ENCODE results near the gene SCTR. TPM values are rescaled to one million over a fixed set of nuclear protein-coding genes. Genes with fewer than 3 reads are reported as not detected.

The SCTR gene
- total and polyA plus RNA-seq, 2 of the 13 experiments (the other 11 are each of a cell fraction or from before 2014, with no cell fraction given) = not detected

DNA sequence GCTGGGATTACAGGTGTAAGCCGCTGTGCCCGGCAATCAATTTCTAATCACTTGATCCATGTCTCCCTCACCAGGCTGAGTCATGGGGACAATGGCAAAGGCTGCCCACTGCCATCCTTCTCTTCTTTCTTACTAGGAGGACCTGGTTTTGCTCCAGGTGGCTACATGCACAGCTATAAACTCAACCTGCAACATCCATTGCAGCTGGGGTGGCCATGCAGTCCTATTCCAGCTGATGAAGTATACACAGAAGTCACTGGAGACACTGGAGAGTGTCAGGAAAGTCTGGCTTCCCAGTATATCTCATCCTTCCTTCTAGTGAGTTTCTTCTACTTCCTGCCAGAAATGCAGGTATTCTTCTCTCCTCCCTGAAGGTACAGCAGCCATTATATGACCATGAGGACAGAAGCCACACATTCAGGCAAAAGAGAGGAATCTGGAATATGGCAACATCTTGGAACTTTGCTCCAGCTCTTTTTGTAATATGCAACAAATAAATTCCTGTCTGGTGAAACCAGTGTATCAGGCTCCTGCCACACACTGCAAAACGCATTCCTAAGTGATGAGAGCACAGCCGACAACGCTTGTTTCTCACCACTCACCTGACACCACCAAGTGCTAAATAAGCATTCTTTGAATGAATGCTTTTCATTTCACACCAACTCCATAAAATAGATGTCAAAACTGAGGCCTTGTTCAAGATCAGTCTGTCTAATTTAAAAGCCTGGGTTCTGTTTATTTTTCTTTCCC is 32.3 kb downstream of the SCTR start (continued):
- TF ChIP-seq ZNF792 (CRISPR knock-in tag; IDR thresholded peaks at IDR 0.05) = no peak
- TF ChIP-seq SIX1 (CRISPR knock-in tag; IDR thresholded peaks at IDR 0.05; ENCODE audit: borderline replicate concordance) = no peak
- TF ChIP-seq, protein P1, sequence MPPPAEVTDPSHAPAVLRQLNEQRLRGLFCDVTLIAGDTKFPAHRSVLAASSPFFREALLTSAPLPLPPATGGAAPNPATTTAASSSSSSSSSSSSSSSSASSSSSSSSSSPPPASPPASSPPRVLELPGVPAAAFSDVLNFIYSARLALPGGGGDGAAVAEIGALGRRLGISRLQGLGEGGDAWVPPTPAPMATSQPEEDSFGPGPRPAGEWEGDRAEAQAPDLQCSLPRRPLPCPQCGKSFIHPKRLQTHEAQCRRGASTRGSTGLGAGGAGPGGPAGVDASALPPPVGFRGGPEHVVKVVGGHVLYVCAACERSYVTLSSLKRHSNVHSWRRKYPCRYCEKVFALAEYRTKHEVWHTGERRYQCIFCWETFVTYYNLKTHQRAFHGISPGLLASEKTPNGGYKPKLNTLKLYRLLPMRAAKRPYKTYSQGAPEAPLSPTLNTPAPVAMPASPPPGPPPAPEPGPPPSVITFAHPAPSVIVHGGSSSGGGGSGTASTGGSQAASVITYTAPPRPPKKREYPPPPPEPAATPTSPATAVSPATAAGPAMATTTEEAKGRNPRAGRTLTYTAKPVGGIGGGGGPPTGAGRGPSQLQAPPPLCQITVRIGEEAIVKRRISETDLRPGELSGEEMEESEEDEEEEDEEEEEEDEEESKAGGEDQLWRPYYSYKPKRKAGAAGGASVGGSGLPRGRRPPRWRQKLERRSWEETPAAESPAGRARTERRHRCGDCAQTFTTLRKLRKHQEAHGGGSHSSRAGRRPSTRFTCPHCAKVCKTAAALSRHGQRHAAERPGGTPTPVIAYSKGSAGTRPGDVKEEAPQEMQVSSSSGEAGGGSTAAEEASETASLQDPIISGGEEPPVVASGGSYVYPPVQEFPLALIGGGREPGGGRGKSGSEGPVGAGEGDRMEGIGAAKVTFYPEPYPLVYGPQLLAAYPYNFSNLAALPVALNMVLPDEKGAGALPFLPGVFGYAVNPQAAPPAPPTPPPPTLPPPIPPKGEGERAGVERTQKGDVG (CRISPR knock-in tag; IDR thresholded peaks at IDR 0.05; ENCODE audit: borderline replicate concordance) = no peak
- TF ChIP-seq ZSCAN12 (CRISPR knock-in tag; IDR thresholded peaks at IDR 0.05) = no peak
- no peak for TF ChIP-seq SIN3A (IDR thresholded peaks at IDR 0.05; ENCODE audit: borderline replicate concordance, low read depth, low read length)
- TF ChIP-seq, protein P2, sequence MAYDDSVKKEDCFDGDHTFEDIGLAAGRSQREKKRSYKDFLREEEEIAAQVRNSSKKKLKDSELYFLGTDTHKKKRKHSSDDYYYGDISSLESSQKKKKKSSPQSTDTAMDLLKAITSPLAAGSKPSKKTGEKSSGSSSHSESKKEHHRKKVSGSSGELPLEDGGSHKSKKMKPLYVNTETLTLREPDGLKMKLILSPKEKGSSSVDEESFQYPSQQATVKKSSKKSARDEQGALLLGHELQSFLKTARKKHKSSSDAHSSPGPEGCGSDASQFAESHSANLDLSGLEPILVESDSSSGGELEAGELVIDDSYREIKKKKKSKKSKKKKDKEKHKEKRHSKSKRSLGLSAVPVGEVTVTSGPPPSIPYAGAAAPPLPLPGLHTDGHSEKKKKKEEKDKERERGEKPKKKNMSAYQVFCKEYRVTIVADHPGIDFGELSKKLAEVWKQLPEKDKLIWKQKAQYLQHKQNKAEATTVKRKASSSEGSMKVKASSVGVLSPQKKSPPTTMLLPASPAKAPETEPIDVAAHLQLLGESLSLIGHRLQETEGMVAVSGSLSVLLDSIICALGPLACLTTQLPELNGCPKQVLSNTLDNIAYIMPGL (CRISPR knock-in tag; IDR thresholded peaks at IDR 0.05; ENCODE audit: borderline replicate concordance in 1 of 2, low read depth in 1 of 2) = no peak
- TF ChIP-seq TCF7 (IDR thresholded peaks at IDR 0.05; ENCODE audit: low read depth) = no peak
- TF ChIP-seq, protein P3, sequence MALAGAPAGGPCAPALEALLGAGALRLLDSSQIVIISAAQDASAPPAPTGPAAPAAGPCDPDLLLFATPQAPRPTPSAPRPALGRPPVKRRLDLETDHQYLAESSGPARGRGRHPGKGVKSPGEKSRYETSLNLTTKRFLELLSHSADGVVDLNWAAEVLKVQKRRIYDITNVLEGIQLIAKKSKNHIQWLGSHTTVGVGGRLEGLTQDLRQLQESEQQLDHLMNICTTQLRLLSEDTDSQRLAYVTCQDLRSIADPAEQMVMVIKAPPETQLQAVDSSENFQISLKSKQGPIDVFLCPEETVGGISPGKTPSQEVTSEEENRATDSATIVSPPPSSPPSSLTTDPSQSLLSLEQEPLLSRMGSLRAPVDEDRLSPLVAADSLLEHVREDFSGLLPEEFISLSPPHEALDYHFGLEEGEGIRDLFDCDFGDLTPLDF (CRISPR knock-in tag; IDR thresholded peaks at IDR 0.05) = no peak
- TF ChIP-seq CAMTA2 (CRISPR knock-in tag; IDR thresholded peaks at IDR 0.05; ENCODE audit: borderline replicate concordance) = no peak
- no peak for TF ChIP-seq NRL (CRISPR knock-in tag; IDR thresholded peaks at IDR 0.05; ENCODE audit: borderline replicate concordance)
- TF ChIP-seq PHF5A (CRISPR knock-in tag; IDR thresholded peaks at IDR 0.05; ENCODE audit: low read depth, unreplicated experiment) = no peak
- no peak for TF ChIP-seq NFE2 (CRISPR knock-in tag; IDR thresholded peaks at IDR 0.05)
- TF ChIP-seq SUZ12 (IDR thresholded peaks at IDR 0.05; ENCODE audit: low read depth, low read length) = no peak
- TF ChIP-seq POLR2A (IDR thresholded peaks at IDR 0.05; ENCODE audit: insufficient read depth in 1 of 2, low read depth in 2 of 2, low read length in 2 of 2) = no peak
- TF ChIP-seq, protein P4, sequence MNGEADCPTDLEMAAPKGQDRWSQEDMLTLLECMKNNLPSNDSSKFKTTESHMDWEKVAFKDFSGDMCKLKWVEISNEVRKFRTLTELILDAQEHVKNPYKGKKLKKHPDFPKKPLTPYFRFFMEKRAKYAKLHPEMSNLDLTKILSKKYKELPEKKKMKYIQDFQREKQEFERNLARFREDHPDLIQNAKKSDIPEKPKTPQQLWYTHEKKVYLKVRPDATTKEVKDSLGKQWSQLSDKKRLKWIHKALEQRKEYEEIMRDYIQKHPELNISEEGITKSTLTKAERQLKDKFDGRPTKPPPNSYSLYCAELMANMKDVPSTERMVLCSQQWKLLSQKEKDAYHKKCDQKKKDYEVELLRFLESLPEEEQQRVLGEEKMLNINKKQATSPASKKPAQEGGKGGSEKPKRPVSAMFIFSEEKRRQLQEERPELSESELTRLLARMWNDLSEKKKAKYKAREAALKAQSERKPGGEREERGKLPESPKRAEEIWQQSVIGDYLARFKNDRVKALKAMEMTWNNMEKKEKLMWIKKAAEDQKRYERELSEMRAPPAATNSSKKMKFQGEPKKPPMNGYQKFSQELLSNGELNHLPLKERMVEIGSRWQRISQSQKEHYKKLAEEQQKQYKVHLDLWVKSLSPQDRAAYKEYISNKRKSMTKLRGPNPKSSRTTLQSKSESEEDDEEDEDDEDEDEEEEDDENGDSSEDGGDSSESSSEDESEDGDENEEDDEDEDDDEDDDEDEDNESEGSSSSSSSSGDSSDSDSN (CRISPR knock-in tag; IDR thresholded peaks at IDR 0.05) = no peak
- TF ChIP-seq NFE2L2 (IDR thresholded peaks at IDR 0.05; ENCODE audit: low read length) = no peak
- TF ChIP-seq POGZ (CRISPR knock-in tag; IDR thresholded peaks at IDR 0.05) = no peak
- no peak for TF ChIP-seq PRMT3 (CRISPR knock-in tag; IDR thresholded peaks at IDR 0.05; ENCODE audit: borderline replicate concordance, low read depth)
- TF ChIP-seq, protein P5, sequence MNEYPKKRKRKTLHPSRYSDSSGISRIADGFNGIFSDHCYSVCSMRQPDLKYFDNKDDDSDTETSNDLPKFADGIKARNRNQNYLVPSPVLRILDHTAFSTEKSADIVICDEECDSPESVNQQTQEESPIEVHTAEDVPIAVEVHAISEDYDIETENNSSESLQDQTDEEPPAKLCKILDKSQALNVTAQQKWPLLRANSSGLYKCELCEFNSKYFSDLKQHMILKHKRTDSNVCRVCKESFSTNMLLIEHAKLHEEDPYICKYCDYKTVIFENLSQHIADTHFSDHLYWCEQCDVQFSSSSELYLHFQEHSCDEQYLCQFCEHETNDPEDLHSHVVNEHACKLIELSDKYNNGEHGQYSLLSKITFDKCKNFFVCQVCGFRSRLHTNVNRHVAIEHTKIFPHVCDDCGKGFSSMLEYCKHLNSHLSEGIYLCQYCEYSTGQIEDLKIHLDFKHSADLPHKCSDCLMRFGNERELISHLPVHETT (CRISPR knock-in tag; conservative IDR thresholded peaks at IDR 0.05) = no peak
- no peak for TF ChIP-seq KDM4B (CRISPR knock-in tag; IDR thresholded peaks at IDR 0.05)
